ENCODE data around the gene TBC1D30.

Gene TBC1D30

GRCh38 chr12:64860446-64860998, 36.1 kb downstream of the TBC1D30 start:
- DNase-seq (ENCODE audit: low read depth), result no peak

- DNase-seq (ENCODE audit: low read depth), result no peak
Measured at GRCh38 chr12:64864319-64864718, 39.9 kb downstream of the TBC1D30 start.

GRCh38 chr12:64875186-64875585, 50.7 kb downstream of the TBC1D30 start:
- DNase-seq (ENCODE audit: low read depth), result no peak

- DNase-seq (ENCODE audit: low read depth), result no peak
Measured at GRCh38 chr12:64876388-64877071, 52.1 kb downstream of the TBC1D30 start.

- no peak for DNase-seq (ENCODE audit: low read depth)
Measured at GRCh38 chr12:64877363-64878004, 53.0 kb downstream of the TBC1D30 start.

- no peak for DNase-seq (ENCODE audit: low read depth)
Measured at GRCh38 chr12:64882687-64883086, 58.2 kb downstream of the TBC1D30 start.

- DNase-seq (ENCODE audit: low read depth), result no peak
Measured at GRCh38 chr12:64883264-64884163, 59.1 kb downstream of the TBC1D30 start.

- no peak for DNase-seq (ENCODE audit: low read depth)
Measured at GRCh38 chr12:64884164-64884542, 59.7 kb downstream of the TBC1D30 start.

GRCh38 chr12:64884728-64885127, 60.3 kb downstream of the TBC1D30 start:
- no peak for DNase-seq (ENCODE audit: low read depth)

- no peak for DNase-seq (ENCODE audit: low read depth)
Measured at GRCh38 chr12:64889434-64890216, 65.2 kb downstream of the TBC1D30 start.

GRCh38 chr12:64890873-64891468, 66.5 kb downstream of the TBC1D30 start:
- DNase-seq (ENCODE audit: low read depth), result peak; percentile 54

GRCh38 chr12:64891629-64892028, 67.2 kb downstream of the TBC1D30 start:
- no peak for DNase-seq (ENCODE audit: low read depth)

- DNase-seq (ENCODE audit: low read depth), result no peak
Measured at GRCh38 chr12:64892561-64892960, 68.1 kb downstream of the TBC1D30 start.

- DNase-seq (ENCODE audit: low read depth), result peak; percentile 67
Measured at GRCh38 chr12:64893961-64894360, 69.5 kb downstream of the TBC1D30 start.

- DNase-seq (ENCODE audit: low read depth), result no peak
Measured at GRCh38 chr12:64894827-64895475, 70.5 kb downstream of the TBC1D30 start.

GRCh38 chr12:64895526-64895925, 71.1 kb downstream of the TBC1D30 start:
- DNase-seq (ENCODE audit: low read depth), result peak; percentile 34

GRCh38 chr12:64900540-64900939, 76.1 kb downstream of the TBC1D30 start:
- peak; percentile 70 for DNase-seq (ENCODE audit: low read depth)

GRCh38 chr12:64903479-64904152, 79.2 kb downstream of the TBC1D30 start:
- DNase-seq (ENCODE audit: low read depth), result peak; percentile 73

GRCh38 chr12:64907097-64907496, 82.7 kb downstream of the TBC1D30 start:
- DNase-seq (ENCODE audit: low read depth), result no peak

GRCh38 chr12:64909124-64909523, 84.7 kb downstream of the TBC1D30 start:
- DNase-seq (ENCODE audit: low read depth), result no peak
